Esophagus squamous epithelium (tissue), 5 donors: ENCODE data around the gene CDH11. TPM values are rescaled to one million over a fixed set of nuclear protein-coding genes. Genes with fewer than 3 reads are reported as not detected.

Experiments used
- DNase-seq: peaks from one replicate; lab custom pipeline; 2025; lab: John Stamatoyannopoulos, UW
- H3K27ac ChIP-seq, 4 donors: fragments of 200-600 bp; sonication (generic); one replicate each; pipeline ENCODE4 v1.5.1; 2016 to 2019; ENCODE audit warnings: mild to moderate bottlenecking in 1 of 4
- H3K27me3 ChIP-seq, 4 donors: fragments of 200-600 bp; sonication (generic); 1 replicate in 3 of 4; 2 replicates in 1 of 4; pipeline versions ENCODE4 v1.5.1 to v1.6.0; 2017 to 2021; ENCODE audit warnings: antibody characterized with exemption in 1 of 4
- H3K36me3 ChIP-seq, 3 donors: fragments of 200-600 bp; sonication (generic); one replicate each; pipeline ENCODE4 v1.5.1; 2016 to 2019
- H3K4me1 ChIP-seq, 3 donors: fragments of 200-600 bp; sonication (generic); one replicate each; pipeline ENCODE4 v1.5.1; 2017 to 2019
- H3K4me3 ChIP-seq, 4 donors: fragments of 200-600 bp; sonication (generic); 1 replicate in 3 of 4; 2 replicates in 1 of 4; pipeline ENCODE4 v1.5.1; 2016 to 2019; ENCODE audit warnings: mild to moderate bottlenecking in 2 of 4, moderate library complexity in 1 of 4
- H3K9me3 ChIP-seq, 3 donors: fragments of 200-600 bp; sonication (generic); one replicate each; pipeline ENCODE4 v1.5.1; 2016 to 2019
- POLR2A ChIP-seq, 4 donors: fragments of 450-650 bp; IDR thresholded peaks; one replicate each; pipeline ENCODE4 v1.6.1; 2017; ENCODE audit warnings: antibody characterized with exemption in 4 of 4, mild to moderate bottlenecking in 4 of 4, moderate library complexity in 3 of 4
- WGBS, 2 donors: methylation state at CpG; one replicate each; pipeline ENCODE4 v1.1.5; 2018; 5-methylcytosine and 5-hydroxymethylcytosine counted together
- intact Hi-C: fragments of 100-400 bp; cut with DNase I; formaldehyde crosslinking; loops from one replicate; pipeline ENCODE4 v1.15.0; 2022
- total RNA-seq, 4 donors: library from RNA; depleted of rRNA; stranded (reverse); fragments of >200 nt; gene quantifications; one replicate each; pipeline ENCODE4 v1.1.0, GENCODE V29; 2016
- TF ChIP-seq, protein P1 (sequence below), 6 experiments: fragments of 450-650 bp in 4 of 6; fragments of 200-600 bp in 2 of 6; sonication (generic) in 2 of 6; IDR thresholded peaks; one replicate each; pipeline ENCODE4 v1.5.1; 2016 to 2019; ENCODE audit warnings: antibody characterized with exemption in 6 of 6, mild to moderate bottlenecking in 4 of 6, moderate library complexity in 4 of 6
- donor health status: DM: yes; HTN: yes; CAD: no.

Gene CDH11
- total RNA-seq, 4 donors from 2014 or later: 3.4 to 17.5 (median 6.6) TPM

DNA sequence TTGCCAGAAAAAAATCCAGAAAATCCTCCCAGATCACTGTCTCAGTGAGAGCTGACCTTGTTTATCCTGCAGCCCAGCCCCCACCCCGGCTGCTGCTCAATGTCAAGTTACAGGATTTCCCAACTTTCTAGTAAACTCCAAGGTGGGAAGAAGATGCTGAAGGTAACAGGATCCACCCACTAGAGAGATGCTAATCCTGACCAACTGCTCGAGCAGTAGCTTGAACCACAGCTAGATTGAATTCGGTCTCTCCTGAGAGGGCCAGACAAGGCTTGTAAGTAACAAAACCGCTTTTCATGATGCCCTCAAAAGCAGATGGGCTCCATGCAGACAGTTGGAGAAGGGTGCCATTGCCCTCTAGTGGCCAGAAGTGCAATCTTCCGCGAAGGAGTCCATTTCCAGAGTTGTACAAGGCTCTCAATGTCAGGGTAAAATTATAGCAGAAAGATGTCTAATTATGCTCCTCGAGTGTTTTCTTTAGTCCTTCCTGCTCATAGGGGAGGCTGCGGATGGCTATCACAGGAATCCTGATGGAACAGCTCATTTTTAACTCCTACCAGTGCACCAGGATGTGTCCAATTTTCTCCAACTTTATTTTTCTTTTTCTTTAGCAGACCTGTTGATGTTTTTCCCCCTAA lies 3.9 kb downstream of the CDH11 start:
- DNase-seq: no peak
- Histone ChIP-seq H3K27me3 (peaks cover 0 to 41% (median 2%) of the 10 kb centered on the region in 4 donors), H3K27ac (no peak overlapping the region), H3K4me1 (peaks cover 4 to 62% (median 13%) of the 10 kb centered on the region in 3 donors), H3K36me3 (no peaks in the 10 kb centered on the region), H3K9me3 (no peaks in the 10 kb centered on the region), H3K4me3 (no peak overlapping the region)
- WGBS, 2 donors: 3 to 7% methylated on average over 8 of the region's 8 CpGs
- no peak for TF ChIP-seq POLR2A (IDR thresholded peaks at IDR 0.05)
- TF ChIP-seq, protein P1, sequence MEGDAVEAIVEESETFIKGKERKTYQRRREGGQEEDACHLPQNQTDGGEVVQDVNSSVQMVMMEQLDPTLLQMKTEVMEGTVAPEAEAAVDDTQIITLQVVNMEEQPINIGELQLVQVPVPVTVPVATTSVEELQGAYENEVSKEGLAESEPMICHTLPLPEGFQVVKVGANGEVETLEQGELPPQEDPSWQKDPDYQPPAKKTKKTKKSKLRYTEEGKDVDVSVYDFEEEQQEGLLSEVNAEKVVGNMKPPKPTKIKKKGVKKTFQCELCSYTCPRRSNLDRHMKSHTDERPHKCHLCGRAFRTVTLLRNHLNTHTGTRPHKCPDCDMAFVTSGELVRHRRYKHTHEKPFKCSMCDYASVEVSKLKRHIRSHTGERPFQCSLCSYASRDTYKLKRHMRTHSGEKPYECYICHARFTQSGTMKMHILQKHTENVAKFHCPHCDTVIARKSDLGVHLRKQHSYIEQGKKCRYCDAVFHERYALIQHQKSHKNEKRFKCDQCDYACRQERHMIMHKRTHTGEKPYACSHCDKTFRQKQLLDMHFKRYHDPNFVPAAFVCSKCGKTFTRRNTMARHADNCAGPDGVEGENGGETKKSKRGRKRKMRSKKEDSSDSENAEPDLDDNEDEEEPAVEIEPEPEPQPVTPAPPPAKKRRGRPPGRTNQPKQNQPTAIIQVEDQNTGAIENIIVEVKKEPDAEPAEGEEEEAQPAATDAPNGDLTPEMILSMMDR (IDR thresholded peaks at IDR 0.05): peak; percentile 23 to 87 (median 76)
- intact Hi-C loops: no loop called here

DNA sequence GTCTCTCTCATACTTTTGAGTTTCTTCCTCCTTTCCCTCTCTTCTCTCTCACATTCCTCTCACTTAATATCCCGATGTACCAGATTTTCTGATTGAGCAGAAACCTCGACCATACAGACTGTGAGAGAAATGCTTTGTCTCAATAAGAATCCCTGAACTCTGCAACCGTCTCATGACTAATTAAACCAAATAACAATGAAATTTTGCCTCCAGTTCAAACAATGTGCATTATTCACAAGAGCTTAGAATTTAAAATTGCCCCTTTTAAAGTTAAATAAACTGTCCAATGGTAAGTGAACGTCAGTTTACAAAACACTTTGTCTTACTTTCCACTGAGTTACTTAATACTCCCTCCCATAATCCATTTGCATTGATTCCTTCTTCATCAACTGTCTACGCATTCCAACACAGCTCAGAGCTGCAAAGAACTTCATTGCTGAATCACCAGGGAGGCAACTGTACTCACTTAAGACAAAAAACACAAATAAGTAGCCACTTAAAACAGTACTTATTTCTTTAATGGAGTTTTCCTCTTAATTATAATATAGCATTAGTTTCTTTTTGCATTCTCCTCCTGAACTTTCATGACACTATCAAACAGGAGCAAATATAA lies 4.9 kb downstream of the CDH11 start:
- 52 to 75% methylated on average over 5 of the region's 5 CpGs for WGBS, 2 donors
- intact Hi-C loops: no loop called here
- Histone ChIP-seq H3K36me3 (no peaks in the 10 kb centered on the region), H3K27ac (no peak overlapping the region), H3K27me3 (peaks cover 0 to 31% (median 0%) of the 10 kb centered on the region in 4 donors), H3K9me3 (no peaks in the 10 kb centered on the region), H3K4me3 (no peak overlapping the region), H3K4me1 (peaks cover 0 to 52% (median 8%) of the 10 kb centered on the region in 3 donors)
- no peak for TF ChIP-seq POLR2A (IDR thresholded peaks at IDR 0.05)
- TF ChIP-seq, protein P1 (IDR thresholded peaks at IDR 0.05): no peak
- no peak for DNase-seq

DNA sequence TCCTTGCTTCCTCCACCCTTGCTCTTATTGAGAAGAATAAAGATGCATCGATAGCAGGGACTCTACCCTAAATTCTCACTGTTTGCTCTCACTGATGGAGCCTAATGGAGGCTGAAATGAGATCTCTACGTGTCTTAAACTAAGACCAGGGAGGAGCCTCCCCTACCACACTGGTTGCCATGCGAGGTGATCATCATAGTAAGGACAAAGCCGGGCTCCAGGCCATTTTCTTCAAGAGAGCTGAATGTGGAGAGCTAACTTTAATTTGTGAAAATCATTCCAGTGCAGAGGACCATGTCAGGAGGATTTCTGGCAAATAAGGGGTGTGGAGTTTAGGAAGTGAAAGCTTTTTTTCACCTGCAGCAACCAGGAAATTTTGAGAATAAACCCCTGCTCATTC lies 5.6 kb downstream of the CDH11 start:
- Histone ChIP-seq H3K4me1 (peaks cover 0 to 44% (median 6%) of the 10 kb centered on the region in 3 donors), H3K36me3 (no peaks in the 10 kb centered on the region), H3K9me3 (no peaks in the 10 kb centered on the region), H3K27me3 (peaks cover 0 to 23% (median 0%) of the 10 kb centered on the region in 4 donors), H3K4me3 (no peak overlapping the region), H3K27ac (no peak overlapping the region)
- no peak for TF ChIP-seq POLR2A (IDR thresholded peaks at IDR 0.05)
- TF ChIP-seq, protein P1 (IDR thresholded peaks at IDR 0.05): no peak
- 51 to 88% methylated on average over 3 to 4 of the region's 4 CpGs for WGBS, 2 donors
- no peak for DNase-seq
- intact Hi-C loops: no loop called here

DNA sequence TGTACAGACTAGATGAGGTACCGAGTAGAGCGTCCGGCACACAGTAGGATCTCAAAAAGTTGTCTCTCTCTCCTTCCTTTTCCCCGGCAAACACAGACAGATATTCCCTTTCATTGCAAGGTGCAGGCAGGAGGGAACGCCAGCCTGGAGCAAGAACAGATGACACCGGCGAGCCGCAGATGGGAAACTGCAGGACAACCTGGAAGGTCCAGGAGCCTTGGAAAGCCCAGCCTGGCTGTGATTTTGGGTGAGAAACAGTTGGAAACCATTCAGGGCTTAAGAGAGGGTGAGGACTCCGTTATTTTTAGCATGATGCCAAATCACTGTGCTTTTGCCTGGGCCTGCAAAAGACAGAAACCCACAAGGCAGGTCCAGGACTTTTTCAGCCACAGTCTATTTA lies 7.3 kb downstream of the CDH11 start:
- peaks cover 0 to 7% (median 0%) of the 10 kb centered on the region in 4 donors for H3K27me3 ChIP-seq
- TF ChIP-seq POLR2A (IDR thresholded peaks at IDR 0.05): no peak
- TF ChIP-seq, protein P1 (IDR thresholded peaks at IDR 0.05): no peak
- no peaks in the 10 kb centered on the region for H3K36me3 ChIP-seq
- no peak overlapping the region for H3K27ac ChIP-seq
- H3K9me3 ChIP-seq: no peaks in the 10 kb centered on the region
- no peak for DNase-seq
- H3K4me1 ChIP-seq: peaks cover 0 to 32% (median 4%) of the 10 kb centered on the region in 3 donors
- intact Hi-C loops: no loop called here
- 65 to 82% methylated on average over 6 to 9 of the region's 9 CpGs for WGBS, 2 donors
- no peak overlapping the region for H3K4me3 ChIP-seq

DNA sequence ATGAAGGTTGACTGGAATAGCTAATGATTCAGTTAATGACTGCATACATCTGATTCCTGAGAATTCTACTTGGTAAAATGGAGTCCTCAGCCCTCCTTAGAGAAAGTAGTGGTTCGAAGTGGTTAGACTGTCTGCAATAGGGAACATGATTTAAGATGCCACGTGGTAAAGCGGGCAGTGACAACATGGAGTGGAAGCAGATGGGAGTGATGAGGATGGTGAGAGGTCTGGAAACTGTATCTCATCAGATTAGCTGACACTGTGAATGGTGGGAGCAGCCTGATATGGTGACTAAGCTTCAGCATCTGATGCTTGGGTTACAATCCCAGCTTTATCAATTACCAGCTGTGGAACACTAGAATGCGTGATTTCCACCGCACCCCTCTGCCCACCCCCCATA lies 8.4 kb downstream of the CDH11 start:
- 85 to 98% methylated on average over 4 to 5 of the region's 5 CpGs for WGBS, 2 donors
- H3K4me1 ChIP-seq: peaks cover 0 to 24% (median 4%) of the 10 kb centered on the region in 3 donors
- intact Hi-C loops: no loop called here

More for the DNA sequence above, 8.4 kb downstream of the CDH11 start:
- no peak overlapping the region for H3K27ac ChIP-seq
- no peaks in the 10 kb centered on the region for H3K27me3 ChIP-seq
- TF ChIP-seq POLR2A (IDR thresholded peaks at IDR 0.05): no peak
- TF ChIP-seq, protein P1 (IDR thresholded peaks at IDR 0.05): no peak
- no peaks in the 10 kb centered on the region for H3K9me3 ChIP-seq
- no peaks in the 10 kb centered on the region for H3K36me3 ChIP-seq
- no peak for DNase-seq
- H3K4me3 ChIP-seq: no peak overlapping the region
